Measurements from ENCODE around the gene DNTTIP2.
"Not testable (repeated sequence)": the region's sequence is repeated elsewhere in the genome, so short reads cannot be mapped to it uniquely, and the experiment has no call there.

Gene DNTTIP2

DNA sequence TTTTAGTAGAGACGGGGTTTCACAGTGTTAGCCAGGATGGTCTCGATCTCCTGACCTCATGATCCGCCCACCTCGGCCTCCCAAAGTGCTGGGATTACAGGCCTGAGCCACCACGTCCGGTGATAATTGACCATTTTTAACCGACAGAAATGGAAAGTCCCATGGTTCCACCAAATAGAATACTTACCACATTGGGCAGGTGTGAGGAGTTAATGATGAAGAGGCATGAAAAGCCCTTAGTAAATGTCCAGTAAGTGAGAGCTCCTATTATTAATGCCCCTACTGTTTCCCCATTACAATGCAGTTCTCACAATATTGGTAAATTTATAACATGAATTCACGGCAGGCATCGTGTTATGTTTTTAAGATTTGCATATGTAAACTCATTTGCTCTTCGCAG, 38.3 kb upstream of the DNTTIP2 start:
- H3K27ac ChIP-seq (ENCODE audit: low read depth, low read length): no peak overlapping the region
- no peak overlapping the region for H3K4me2 ChIP-seq (ENCODE audit: low read length)
- no peaks in the 10 kb centered on the region for H3F3A ChIP-seq (ENCODE audit: control insufficient read depth, insufficient read depth)
- H3K9me2 ChIP-seq (replicated peaks; ENCODE audit: control insufficient read depth, low read length): no peaks in the 10 kb centered on the region
- no peaks in the 10 kb centered on the region for H4K20me1 ChIP-seq (ENCODE audit: control insufficient read depth, insufficient read depth, low read depth, low read length)
- no peaks in the 10 kb centered on the region for H3K79me2 ChIP-seq (ENCODE audit: control insufficient read depth, low read length)
- H3K4me3 ChIP-seq (ENCODE audit: low read length): no peak overlapping the region
- no peaks in the 10 kb centered on the region for H3K36me3 ChIP-seq (ENCODE audit: control insufficient read depth, low read length)
- no peak for TF ChIP-seq EZH2phosphoT487 (IDR thresholded peaks at IDR 0.05; ENCODE audit: borderline replicate concordance, low read length)
- TF ChIP-seq, protein P1, sequence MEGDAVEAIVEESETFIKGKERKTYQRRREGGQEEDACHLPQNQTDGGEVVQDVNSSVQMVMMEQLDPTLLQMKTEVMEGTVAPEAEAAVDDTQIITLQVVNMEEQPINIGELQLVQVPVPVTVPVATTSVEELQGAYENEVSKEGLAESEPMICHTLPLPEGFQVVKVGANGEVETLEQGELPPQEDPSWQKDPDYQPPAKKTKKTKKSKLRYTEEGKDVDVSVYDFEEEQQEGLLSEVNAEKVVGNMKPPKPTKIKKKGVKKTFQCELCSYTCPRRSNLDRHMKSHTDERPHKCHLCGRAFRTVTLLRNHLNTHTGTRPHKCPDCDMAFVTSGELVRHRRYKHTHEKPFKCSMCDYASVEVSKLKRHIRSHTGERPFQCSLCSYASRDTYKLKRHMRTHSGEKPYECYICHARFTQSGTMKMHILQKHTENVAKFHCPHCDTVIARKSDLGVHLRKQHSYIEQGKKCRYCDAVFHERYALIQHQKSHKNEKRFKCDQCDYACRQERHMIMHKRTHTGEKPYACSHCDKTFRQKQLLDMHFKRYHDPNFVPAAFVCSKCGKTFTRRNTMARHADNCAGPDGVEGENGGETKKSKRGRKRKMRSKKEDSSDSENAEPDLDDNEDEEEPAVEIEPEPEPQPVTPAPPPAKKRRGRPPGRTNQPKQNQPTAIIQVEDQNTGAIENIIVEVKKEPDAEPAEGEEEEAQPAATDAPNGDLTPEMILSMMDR (IDR thresholded peaks at IDR 0.05; ENCODE audit: low read depth, low read length, poor library complexity, severe bottlenecking): no peak
- H3K4me1 ChIP-seq (ENCODE audit: control insufficient read depth, low read length): no peaks in the 10 kb centered on the region
- H3K9me3 ChIP-seq (ENCODE audit: control insufficient read depth, insufficient read depth, low read length): no peaks in the 10 kb centered on the region
- no peaks in the 10 kb centered on the region for H3K27me3 ChIP-seq (ENCODE audit: control insufficient read depth, low read length)

GRCh38 chr1:93910880-93911279, 31.9 kb upstream of the DNTTIP2 start:
- H3K79me2 ChIP-seq (ENCODE audit: control insufficient read depth, low read length): peaks cover 29% of the 10 kb centered on the region
- not testable (repeated sequence) for H3K4me2 ChIP-seq (ENCODE audit: low read length); H3F3A ChIP-seq (ENCODE audit: control insufficient read depth, insufficient read depth); H3K27ac ChIP-seq (ENCODE audit: low read depth, low read length); H3K27me3 ChIP-seq (ENCODE audit: control insufficient read depth, low read length); H3K9me3 ChIP-seq (ENCODE audit: control insufficient read depth, insufficient read depth, low read length); H3K4me3 ChIP-seq (ENCODE audit: low read length); H4K20me1 ChIP-seq (ENCODE audit: control insufficient read depth, insufficient read depth, low read depth, low read length); H3K9me2 ChIP-seq (replicated peaks; ENCODE audit: control insufficient read depth, low read length); H3K36me3 ChIP-seq (ENCODE audit: control insufficient read depth, low read length)
- peaks cover 28% of the 10 kb centered on the region for H3K4me1 ChIP-seq (ENCODE audit: control insufficient read depth, low read length)

DNA sequence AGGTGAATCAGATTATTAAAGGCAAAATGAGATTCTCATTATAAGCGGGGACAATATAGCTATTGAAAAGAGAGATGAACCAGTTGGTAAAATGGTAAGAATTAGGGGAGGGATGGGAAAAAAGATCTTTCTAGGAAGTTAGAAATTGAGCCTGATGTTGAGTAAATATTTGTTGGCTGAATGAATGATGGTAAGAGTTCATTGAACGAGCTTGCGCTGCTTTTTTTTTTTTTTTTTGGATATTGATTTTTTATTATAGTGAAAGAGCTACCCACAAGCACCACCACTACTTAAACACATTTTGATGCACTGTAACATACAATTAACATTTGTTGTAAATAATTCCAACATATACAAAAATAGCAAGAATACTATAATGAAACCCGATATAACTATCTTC, 31.3 kb upstream of the DNTTIP2 start:
- peak overlapping the region; percentile 78 for H3K4me2 ChIP-seq (ENCODE audit: low read length)
- TF ChIP-seq EZH2phosphoT487 (IDR thresholded peaks at IDR 0.05; ENCODE audit: borderline replicate concordance, low read length): no peak
- TF ChIP-seq, protein P1 (IDR thresholded peaks at IDR 0.05; ENCODE audit: low read depth, low read length, poor library complexity, severe bottlenecking): no peak
- H3F3A ChIP-seq (ENCODE audit: control insufficient read depth, insufficient read depth): peaks cover 7% of the 10 kb centered on the region
- no peak overlapping the region for H3K27ac ChIP-seq (ENCODE audit: low read depth, low read length)
- no peaks in the 10 kb centered on the region for H3K9me3 ChIP-seq (ENCODE audit: control insufficient read depth, insufficient read depth, low read length)
- H3K36me3 ChIP-seq (ENCODE audit: control insufficient read depth, low read length): no peaks in the 10 kb centered on the region
- no peaks in the 10 kb centered on the region for H4K20me1 ChIP-seq (ENCODE audit: control insufficient read depth, insufficient read depth, low read depth, low read length)
- peaks cover 35% of the 10 kb centered on the region for H3K79me2 ChIP-seq (ENCODE audit: control insufficient read depth, low read length)
- H3K4me3 ChIP-seq (ENCODE audit: low read length): peak overlapping the region; percentile 87
- H3K27me3 ChIP-seq (ENCODE audit: control insufficient read depth, low read length): no peaks in the 10 kb centered on the region
- H3K4me1 ChIP-seq (ENCODE audit: control insufficient read depth, low read length): peaks cover 32% of the 10 kb centered on the region
- no peaks in the 10 kb centered on the region for H3K9me2 ChIP-seq (replicated peaks; ENCODE audit: control insufficient read depth, low read length)

DNA sequence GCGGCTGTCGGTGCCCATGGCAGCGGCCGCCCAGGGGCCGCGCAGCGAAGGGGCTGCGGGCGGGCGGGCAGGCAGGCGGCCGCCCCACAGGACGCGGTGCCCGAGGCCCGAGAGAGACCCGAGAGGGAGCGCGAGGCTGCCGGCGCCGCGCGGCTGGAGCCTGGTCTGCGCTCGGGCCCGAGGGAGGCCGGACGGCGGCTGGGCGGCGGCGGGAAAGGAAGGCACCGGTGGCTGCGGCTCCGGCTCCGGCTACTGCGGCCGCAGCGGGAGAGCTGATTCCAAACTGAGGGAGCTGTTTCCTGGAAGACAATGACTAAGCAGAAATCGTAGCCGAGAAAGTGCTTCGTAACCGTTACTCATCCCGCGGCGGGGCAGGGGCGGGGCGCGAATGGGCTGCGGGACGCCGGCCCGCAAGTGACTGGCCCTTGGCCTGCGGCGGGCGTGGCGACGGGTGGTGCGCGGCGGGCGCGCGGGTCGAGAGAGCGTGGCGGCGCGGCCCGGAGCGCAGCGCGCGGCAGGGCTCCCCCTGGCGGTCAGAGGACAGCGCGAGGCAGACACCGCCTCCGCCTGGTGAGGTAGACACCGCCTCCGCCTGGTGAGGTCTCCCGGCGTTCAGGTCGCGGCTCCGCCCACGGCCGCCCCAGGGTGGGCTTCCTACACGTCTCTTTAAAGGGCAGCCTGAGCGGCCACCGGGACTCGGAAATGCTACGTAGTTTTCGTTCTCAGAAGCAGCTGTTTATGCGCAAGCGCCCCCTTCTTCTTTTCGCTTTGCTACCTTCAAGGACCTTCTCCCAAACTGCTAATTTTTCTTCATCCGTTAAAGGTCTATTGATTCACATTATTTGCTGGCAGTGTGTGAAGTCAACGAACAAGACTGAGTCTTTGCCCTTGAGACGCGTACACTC, 30.4 kb upstream of the DNTTIP2 start, which contains the start of gene GCLM:
TSS of gene GCLM (minus strand) at position 285 of the 905 bp plus-strand sequence. CDS start at position 18, 267 bp downstream.
- Histone ChIP-seq H3K4me2 (ENCODE audit: low read length) (peak within 1 kb of the TSS; percentile 92), H3K4me3 (ENCODE audit: low read length) (peak within 1 kb of the TSS; percentile 87), H3K79me2 (ENCODE audit: control insufficient read depth, low read length) (peaks cover 44% of the 10 kb centered on the region), H4K20me1 (ENCODE audit: control insufficient read depth, insufficient read depth, low read depth, low read length) (no peaks in the 10 kb centered on the region), H3K9me3 (ENCODE audit: control insufficient read depth, insufficient read depth, low read length) (no peaks in the 10 kb centered on the region), H3K36me3 (ENCODE audit: control insufficient read depth, low read length) (no peaks in the 10 kb centered on the region), H3K27ac (ENCODE audit: low read depth, low read length) (peak within 1 kb of the TSS; percentile 24), H3F3A (ENCODE audit: control insufficient read depth, insufficient read depth) (peaks cover 7% of the 10 kb centered on the region), H3K9me2 (replicated peaks; ENCODE audit: control insufficient read depth, low read length) (no peaks in the 10 kb centered on the region), H3K27me3 (ENCODE audit: control insufficient read depth, low read length) (no peaks in the 10 kb centered on the region), H3K4me1 (ENCODE audit: control insufficient read depth, low read length) (peaks cover 41% of the 10 kb centered on the region)
- no peak for TF ChIP-seq EZH2phosphoT487 (IDR thresholded peaks at IDR 0.05; ENCODE audit: borderline replicate concordance, low read length)
- TF ChIP-seq, protein P1 (IDR thresholded peaks at IDR 0.05; ENCODE audit: low read depth, low read length, poor library complexity, severe bottlenecking): peak; percentile 83

Data from DOHH2 (cell line).